GM19035 (cell line): ENCODE results near the gene IFI44.
A peak's percentile ranks its signal among the peaks of the same experiment; 100 is the strongest.

Experiments used
- ATAC-seq: cut with Tn5 transposase; IDR thresholded peaks from one replicate; pipeline ENCODE4 v1.9.1; 2021; ENCODE audit not compliant: unreplicated experiment

The IFI44 gene

GRCh38 chr1:78651241-78651640, 1.6 kb downstream of the IFI44 start:
- ATAC-seq, result peak; percentile 43

GRCh38 chr1:78652019-78652560, 2.5 kb downstream of the IFI44 start:
- no peak for ATAC-seq

- no peak for ATAC-seq
These were observed 9.3 kb downstream of the IFI44 start for GRCh38 chr1:78658901-78659300.

- ATAC-seq, result no peak
These were observed 14.3 kb downstream of the IFI44 start for GRCh38 chr1:78663923-78664322.

GRCh38 chr1:78664763-78665162, 15.1 kb downstream of the IFI44 start:
- ATAC-seq, result no peak

GRCh38 chr1:78665809-78666208, 16.2 kb downstream of the IFI44 start:
- no peak for ATAC-seq

GRCh38 chr1:78667939-78668338, 18.3 kb downstream of the IFI44 start:
- ATAC-seq, result no peak

- no peak for ATAC-seq
These were observed 18.8 kb downstream of the IFI44 start for GRCh38 chr1:78668427-78668826.

- no peak for ATAC-seq
These were observed 22.8 kb downstream of the IFI44 start for GRCh38 chr1:78672428-78672827.

GRCh38 chr1:78673120-78673519, 23.5 kb downstream of the IFI44 start:
- no peak for ATAC-seq

GRCh38 chr1:78676347-78676982, 26.8 kb downstream of the IFI44 start:
- ATAC-seq, result no peak

GRCh38 chr1:78676993-78677392, 27.4 kb downstream of the IFI44 start:
- no peak for ATAC-seq

GRCh38 chr1:78677788-78678187, 28.2 kb downstream of the IFI44 start:
- no peak for ATAC-seq

GRCh38 chr1:78678324-78678723, 28.7 kb downstream of the IFI44 start:
- peak; percentile 62 for ATAC-seq

- no peak for ATAC-seq
These were observed 31.6 kb downstream of the IFI44 start for GRCh38 chr1:78681265-78681664.

- no peak for ATAC-seq
These were observed 32.9 kb downstream of the IFI44 start for GRCh38 chr1:78682496-78682895.

- ATAC-seq, result no peak
These were observed 33.4 kb downstream of the IFI44 start for GRCh38 chr1:78683079-78683478.

GRCh38 chr1:78687315-78687714, 37.7 kb downstream of the IFI44 start:
- ATAC-seq, result no peak

GRCh38 chr1:78687914-78688313, 38.3 kb downstream of the IFI44 start:
- no peak for ATAC-seq

- ATAC-seq, result no peak
These were observed 39.1 kb downstream of the IFI44 start for GRCh38 chr1:78688697-78689096.

- no peak for ATAC-seq
These were observed 40.9 kb downstream of the IFI44 start for GRCh38 chr1:78690516-78690915.

- no peak for ATAC-seq
These were observed 42.5 kb downstream of the IFI44 start for GRCh38 chr1:78691995-78692747.
